Endothelial cell of umbilical vein (primary cell): ENCODE measurements around the gene PRSS57. TPM values are rescaled to one million over a fixed set of nuclear protein-coding genes. Genes with fewer than 3 reads are reported as not detected.

ENCODE experiments used
- BruUV-seq: library from RNA; stranded (reverse); fragments of 400-500 nt; replicated peaks from 2 replicates; lab custom pipeline; 2021; lab: Mats Ljungman, UMichigan
- CTCF ChIA-PET: fragments of 300-600, 350-600 bp; sonication (Branson Sonifier 250); formaldehyde crosslinking; loops from one replicate; lab custom pipeline; 2021; ENCODE audit warnings: antibody characterized with exemption, inconsistent platforms; lab: Charles Lee
- POLR2A ChIA-PET: fragments of 300-600, 350-600 bp; sonication (Branson Sonifier 250); formaldehyde crosslinking; loops from one replicate; lab custom pipeline; 2021; ENCODE audit warnings: antibody characterized with exemption, inconsistent platforms; lab: Charles Lee
- DNase-seq: peaks from one replicate; pipeline ENCODE4 v3.0.0-alpha.2; 2011; ENCODE audit warnings: low read depth, low spot score
- FAIRE-seq: peaks from 2 replicates; lab custom pipeline; 2011; peaks lifted over from hg19 to GRCh38; lab: Jason Lieb, UNC
- H2AFZ ChIP-seq: 2 replicates; pipeline ENCODE4 v1.6.0; 2012; ENCODE audit warnings: low read depth, low read length, control low read depth, inconsistent platforms
- H3K27ac ChIP-seq: 2 replicates; pipeline ENCODE4 v1.5.1; 2011; ENCODE audit warnings: low read depth, mild to moderate bottlenecking, control low read depth, low read length, moderate library complexity; ENCODE audit not compliant: insufficient read depth
- H3K27me3 ChIP-seq, 2 experiments: 2 replicates each; pipeline versions ENCODE4 v1.6.0 to v1.6.1; 2011; ENCODE audit warnings: low read length in 2 of 2, mixed read lengths in 1 of 2; ENCODE audit not compliant: control insufficient read depth in 2 of 2, insufficient read depth in 2 of 2
- H3K36me3 ChIP-seq, 2 experiments: 2 replicates in 1 of 2; 3 replicates in 1 of 2; pipeline ENCODE4 v1.5.1; 2011; ENCODE audit warnings: low read length in 2 of 2, mild to moderate bottlenecking in 1 of 2, moderate library complexity in 1 of 2; ENCODE audit not compliant: control insufficient read depth in 2 of 2, insufficient read depth in 2 of 2; ENCODE audit errors: extremely low read depth in 1 of 2
- H3K4me1 ChIP-seq: 3 replicates; pipeline ENCODE4 v1.5.1; 2011; ENCODE audit warnings: mild to moderate bottlenecking, low read length; ENCODE audit not compliant: control insufficient read depth, insufficient read depth; ENCODE audit errors: extremely low read depth
- H3K4me2 ChIP-seq: 2 replicates; pipeline ENCODE4 v1.6.1; 2011; ENCODE audit warnings: low read length, control low read depth, mixed read lengths; ENCODE audit not compliant: insufficient read depth
- H3K4me3 ChIP-seq, 3 experiments: fragments of 200-600 bp in 1 of 3; sonication (generic), shearing (Covaris generic) in 1 of 3; replicated peaks in 1 of 3; 2 replicates each; pipeline ENCODE4 v1.5.1; 2011 to 2016; ENCODE audit warnings: control low read depth in 3 of 3, low read length in 3 of 3, mild to moderate bottlenecking in 2 of 3, inconsistent platforms in 1 of 3, low read depth in 1 of 3, moderate library complexity in 1 of 3; ENCODE audit not compliant: insufficient read depth in 1 of 3
- H3K79me2 ChIP-seq: 2 replicates; pipeline ENCODE4 v1.6.0; 2012; ENCODE audit warnings: low read length, inconsistent platforms; ENCODE audit not compliant: control insufficient read depth, insufficient read depth
- H3K9ac ChIP-seq: replicated peaks from 2 replicates; pipeline ENCODE3; 2011; ENCODE audit warnings: low read length, control low read depth; ENCODE audit not compliant: insufficient read depth; ENCODE audit errors: extremely low read depth
- H3K9me1 ChIP-seq: replicated peaks from 3 replicates; pipeline ENCODE4 v1.6.0; 2011; ENCODE audit warnings: mild to moderate bottlenecking, low read length; ENCODE audit not compliant: control insufficient read depth, insufficient read depth; ENCODE audit errors: extremely low read depth
- H3K9me3 ChIP-seq: replicated peaks from 2 replicates; pipeline ENCODE4 v1.5.1; 2012; ENCODE audit warnings: low read length, inconsistent platforms; ENCODE audit not compliant: control insufficient read depth, insufficient read depth
- H4K20me1 ChIP-seq: replicated peaks from 2 replicates; pipeline ENCODE3; 2011; ENCODE audit warnings: mild to moderate bottlenecking, low read length; ENCODE audit not compliant: control insufficient read depth, insufficient read depth; ENCODE audit errors: extremely low read depth
- CTCF ChIP-seq, 2 donors: IDR thresholded peaks; 1 replicate in 1 of 2; 2 replicates in 1 of 2; pipeline ENCODE4 v1.5.1; 2011; ENCODE audit warnings: low read length in 2 of 2, mild to moderate bottlenecking in 2 of 2, moderate library complexity in 2 of 2, control low read depth in 1 of 2, inconsistent platforms in 1 of 2, low read depth in 1 of 2; ENCODE audit not compliant: insufficient read depth in 1 of 2; ENCODE audit errors: extremely low read depth in 1 of 2
- EZH2 ChIP-seq: IDR thresholded peaks from 2 replicates; pipeline ENCODE4 v1.6.1; 2012; ENCODE audit warnings: borderline replicate concordance, low read depth, mild to moderate bottlenecking, moderate library complexity, low read length, inconsistent platforms; ENCODE audit not compliant: severe bottlenecking
- FOS ChIP-seq: IDR thresholded peaks from 2 replicates; pipeline ENCODE4 v1.6.1; 2011; ENCODE audit warnings: mild to moderate bottlenecking, low read length, moderate library complexity, borderline replicate concordance; ENCODE audit not compliant: insufficient read depth
- GATA2 ChIP-seq: IDR thresholded peaks from 2 replicates; pipeline ENCODE4 v1.7.0; 2011; ENCODE audit warnings: low read depth, mild to moderate bottlenecking, moderate library complexity, mixed read lengths, low read length; ENCODE audit not compliant: insufficient read length, insufficient read depth
- JUN ChIP-seq: IDR thresholded peaks from 2 replicates; pipeline ENCODE4 v1.6.1; 2011; ENCODE audit warnings: borderline replicate concordance, low read depth; ENCODE audit not compliant: insufficient read length, insufficient read depth
- MYC ChIP-seq: IDR thresholded peaks from one replicate; pipeline ENCODE4 v1.6.1; 2011; ENCODE audit warnings: mild to moderate bottlenecking, low read depth, low read length
- POLR2A ChIP-seq: IDR thresholded peaks from 2 replicates; pipeline ENCODE4 v1.6.1; 2012; ENCODE audit warnings: low read depth, mild to moderate bottlenecking, control low read depth, low read length
- POLR2AphosphoS5 ChIP-seq: IDR thresholded peaks from 2 replicates; pipeline ENCODE4 v1.6.1; 2012; ENCODE audit warnings: low read depth, mild to moderate bottlenecking, control low read depth, low read length, moderate library complexity; ENCODE audit not compliant: insufficient read depth
- dilution Hi-C: fragments of 300-500 bp; cut with MboI; formaldehyde crosslinking; loops from one replicate; pipeline ENCODE4 v1.15.0; 2019; ENCODE audit warnings: low sequenced_read_pairs; ENCODE audit not compliant: extremely low pct_ligation_motif_present
- intact Hi-C: fragments of 100-400 bp; cut with micrococcal nuclease; formaldehyde crosslinking; loops from one replicate; pipeline ENCODE4 v1.10.0; 2022
- polyA plus RNA-seq, 4 experiments: library from polyadenylated mRNA; depleted of rRNA in 3 of 4; stranded (reverse) in 3 of 4; unstranded in 1 of 4; fragments of >200 nt; gene quantifications; 2 replicates each; pipeline versions ENCODE4 v1.2.1 to v1.2.3, GENCODE V29; 2011 to 2012; ENCODE audit warnings: missing spikeins in 1 of 4
- total RNA-seq: library from RNA; stranded (reverse); gene quantifications from 2 replicates; pipeline ENCODE4 v1.2.3, GENCODE V29; 2021
- TF ChIP-seq, protein P1 (sequence below): IDR thresholded peaks from 2 replicates; pipeline ENCODE4 v1.6.1; 2011; ENCODE audit not compliant: insufficient read depth, insufficient read length

The PRSS57 gene
- total and polyA plus RNA-seq, 2 donors (not counting 3 experiments of a cell fraction or from before 2014, with no cell fraction given): not detected

- Histone ChIP-seq H3K9me3 (no peaks in the 10 kb centered on the region), H3K4me2 (no peak overlapping the region), H2AFZ (no peak overlapping the region), H3K36me3 (no peaks in the 10 kb centered on the region), H4K20me1 (no peaks in the 10 kb centered on the region), H3K4me3 (no peak overlapping the region), H3K9ac (no peak overlapping the region), H3K9me1 (no peaks in the 10 kb centered on the region), H3K27ac (no peak overlapping the region), H3K27me3 (no peaks in the 10 kb centered on the region), H3K79me2 (peaks cover 12% of the 10 kb centered on the region), H3K4me1 (peaks cover 15% of the 10 kb centered on the region)
- CTCF ChIA-PET: interaction anchor here (3.5 kb wide), 1 partner anchor 60 kb away, joined by 20 read pairs; no protein-coding TSS in a partner anchor
- FAIRE-seq (no peak), DNase-seq (no peak)
- TF ChIP-seq POLR2A (no peak), MYC (no peak), EZH2 (no peak), POLR2AphosphoS5 (no peak), CTCF (IDR thresholded peaks at IDR 0.05; ENCODE audit: extremely low read depth in 1 of 2, insufficient read depth in 1 of 2, low read depth in 1 of 2, low read length in 2 of 2) (no peak), JUN (no peak), GATA2 (no peak), FOS (no peak)
- TF ChIP-seq, protein P1, sequence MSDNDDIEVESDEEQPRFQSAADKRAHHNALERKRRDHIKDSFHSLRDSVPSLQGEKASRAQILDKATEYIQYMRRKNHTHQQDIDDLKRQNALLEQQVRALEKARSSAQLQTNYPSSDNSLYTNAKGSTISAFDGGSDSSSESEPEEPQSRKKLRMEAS: no peak
- POLR2A ChIA-PET: no interaction called here
- intact Hi-C loops: no loop called here
- BruUV-seq: no TSS peak
- dilution Hi-C loops: no loop called here
These were observed 20.7 kb downstream of the PRSS57 start for GRCh38 chr19:674282-675151.
